Measurements from ENCODE around the gene ADAMTSL3.

DNA sequence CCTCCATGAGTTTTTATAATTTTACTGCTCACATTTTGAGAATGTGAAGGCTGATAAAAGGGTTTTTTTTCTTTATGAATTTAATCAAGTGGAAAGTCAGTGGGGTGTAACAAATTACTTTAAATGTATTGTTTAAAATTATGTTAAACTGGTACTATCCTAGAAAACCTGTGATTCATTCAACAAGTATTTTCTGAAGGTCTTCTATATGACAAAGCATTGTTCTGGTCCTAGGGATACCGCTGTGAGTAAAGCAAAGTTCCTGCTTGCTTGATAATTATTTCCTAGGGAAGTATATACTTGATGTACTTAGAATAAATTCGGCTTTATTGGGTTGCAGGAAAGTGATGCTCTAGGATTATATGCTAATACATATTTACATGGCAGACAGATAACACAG lies 428.8 kb downstream of the ADAMTSL3 start:
- TF ChIP-seq EZH2 (IDR thresholded peaks at IDR 0.05; ENCODE audit: low read depth, low read length, severe bottlenecking) (no peak), SIN3A (conservative IDR thresholded peaks at IDR 0.05 in 1 of 2, IDR thresholded peaks at IDR 0.05 in 1 of 2; ENCODE audit: low read depth in 1 of 2, low read length in 2 of 2) (no peak), SP1 (IDR thresholded peaks at IDR 0.05; ENCODE audit: low read depth, low read length) (no peak), SAP30 (IDR thresholded peaks at IDR 0.05; ENCODE audit: insufficient read depth, insufficient replicate concordance, low read length) (no peak), EGR1 (IDR thresholded peaks at IDR 0.05; ENCODE audit: borderline replicate concordance, low read depth, low read length) (no peak), POLR2A (IDR thresholded peaks at IDR 0.05; ENCODE audit: control extremely low read depth in 1 of 2, low read depth in 2 of 2, low read length in 2 of 2) (no peak)
- TF ChIP-seq, protein P1, sequence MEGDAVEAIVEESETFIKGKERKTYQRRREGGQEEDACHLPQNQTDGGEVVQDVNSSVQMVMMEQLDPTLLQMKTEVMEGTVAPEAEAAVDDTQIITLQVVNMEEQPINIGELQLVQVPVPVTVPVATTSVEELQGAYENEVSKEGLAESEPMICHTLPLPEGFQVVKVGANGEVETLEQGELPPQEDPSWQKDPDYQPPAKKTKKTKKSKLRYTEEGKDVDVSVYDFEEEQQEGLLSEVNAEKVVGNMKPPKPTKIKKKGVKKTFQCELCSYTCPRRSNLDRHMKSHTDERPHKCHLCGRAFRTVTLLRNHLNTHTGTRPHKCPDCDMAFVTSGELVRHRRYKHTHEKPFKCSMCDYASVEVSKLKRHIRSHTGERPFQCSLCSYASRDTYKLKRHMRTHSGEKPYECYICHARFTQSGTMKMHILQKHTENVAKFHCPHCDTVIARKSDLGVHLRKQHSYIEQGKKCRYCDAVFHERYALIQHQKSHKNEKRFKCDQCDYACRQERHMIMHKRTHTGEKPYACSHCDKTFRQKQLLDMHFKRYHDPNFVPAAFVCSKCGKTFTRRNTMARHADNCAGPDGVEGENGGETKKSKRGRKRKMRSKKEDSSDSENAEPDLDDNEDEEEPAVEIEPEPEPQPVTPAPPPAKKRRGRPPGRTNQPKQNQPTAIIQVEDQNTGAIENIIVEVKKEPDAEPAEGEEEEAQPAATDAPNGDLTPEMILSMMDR (IDR thresholded peaks at IDR 0.05; ENCODE audit: control extremely low read depth in 1 of 3, insufficient read depth in 1 of 3, low read depth in 1 of 3, low read length in 3 of 3): no peak
